GM21515 (cell line): ENCODE measurements around the gene POLDIP2.

Experiments
- ATAC-seq: cut with Tn5 transposase; IDR thresholded peaks from one replicate; pipeline ENCODE4 v1.9.1; 2021; ENCODE audit not compliant: unreplicated experiment

The POLDIP2 gene

DNA sequence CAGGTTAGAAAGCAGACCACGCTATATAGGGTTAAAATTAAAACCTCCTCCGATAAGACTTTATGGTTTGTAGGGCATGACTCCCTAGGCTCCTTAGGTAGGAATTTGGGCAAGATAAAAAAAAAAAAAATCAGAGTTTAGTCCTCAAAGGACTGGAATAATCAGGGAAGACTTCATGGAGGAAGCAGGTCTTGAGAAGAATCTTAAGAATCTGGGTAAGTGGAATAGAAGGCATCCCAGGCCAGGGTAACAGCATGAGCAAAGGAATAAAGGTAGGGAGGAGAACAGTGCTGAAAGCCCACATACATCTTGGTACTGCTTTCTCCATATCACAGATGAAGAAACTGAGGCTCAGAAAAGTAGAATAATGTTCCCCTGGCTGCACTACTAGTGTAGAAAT lies 33.2 kb upstream of the POLDIP2 start:
- ATAC-seq, result no peak

DNA sequence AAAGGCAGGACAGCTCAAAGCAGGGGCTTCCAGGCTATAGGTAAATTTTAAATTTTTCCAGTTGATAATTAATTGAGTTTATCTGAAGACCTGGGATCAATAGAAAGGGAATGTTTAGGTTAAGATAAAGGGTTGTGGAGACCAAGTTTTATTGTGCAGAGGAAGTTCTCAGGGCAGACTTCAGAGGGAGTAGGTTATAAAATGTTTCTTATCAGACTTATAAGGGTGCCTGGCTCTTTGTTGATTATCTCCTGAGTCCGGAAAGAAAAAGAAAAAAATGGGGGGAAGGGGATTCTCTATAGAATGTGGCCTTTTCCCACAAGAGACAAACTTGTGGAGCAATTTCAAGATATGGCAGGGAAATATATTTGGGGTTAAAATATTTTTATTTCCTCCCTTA lies 32.8 kb upstream of the POLDIP2 start:
- ATAC-seq, result no peak

DNA sequence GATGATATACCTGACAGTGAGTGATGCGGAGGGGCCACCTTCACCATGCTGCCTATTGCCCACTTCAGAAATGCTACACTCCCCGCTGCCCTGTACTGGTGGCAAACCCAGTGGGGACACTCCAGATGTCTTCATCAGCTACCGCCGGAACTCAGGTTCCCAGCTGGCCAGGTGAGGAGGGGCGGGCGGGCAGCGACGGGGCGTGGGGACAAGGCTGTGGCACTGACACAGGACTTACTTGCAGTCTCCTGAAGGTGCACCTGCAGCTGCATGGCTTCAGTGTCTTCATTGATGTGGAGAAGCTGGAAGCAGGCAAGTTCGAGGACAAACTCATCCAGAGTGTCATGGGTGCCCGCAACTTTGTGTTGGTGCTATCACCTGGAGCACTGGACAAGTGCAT lies 30.8 kb upstream of the POLDIP2 start:
- ATAC-seq, result no peak

- ATAC-seq, result no peak
Measured at GRCh38 chr17:28386391-28386790, 29.1 kb upstream of the POLDIP2 start.

DNA sequence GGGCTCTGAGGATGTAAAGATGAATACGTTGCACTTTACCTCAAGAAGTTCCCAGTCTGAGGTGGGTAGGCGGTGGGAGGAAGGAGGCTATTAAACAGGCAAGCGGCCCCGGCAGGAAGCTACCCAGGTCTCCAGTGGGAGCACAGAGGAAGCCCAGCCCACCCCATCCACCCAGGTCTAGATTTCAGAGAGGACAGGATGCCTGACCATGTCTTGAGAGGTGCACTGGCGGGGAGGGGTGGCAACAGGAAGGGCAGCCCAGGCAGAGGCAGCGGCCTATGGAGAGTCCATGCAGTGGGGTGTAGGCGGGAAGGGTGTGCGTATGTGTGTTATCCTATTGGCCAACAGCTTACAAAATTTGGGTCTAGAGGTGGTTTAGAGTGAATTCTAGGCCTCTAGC lies 28.1 kb upstream of the POLDIP2 start:
- no peak for ATAC-seq

DNA sequence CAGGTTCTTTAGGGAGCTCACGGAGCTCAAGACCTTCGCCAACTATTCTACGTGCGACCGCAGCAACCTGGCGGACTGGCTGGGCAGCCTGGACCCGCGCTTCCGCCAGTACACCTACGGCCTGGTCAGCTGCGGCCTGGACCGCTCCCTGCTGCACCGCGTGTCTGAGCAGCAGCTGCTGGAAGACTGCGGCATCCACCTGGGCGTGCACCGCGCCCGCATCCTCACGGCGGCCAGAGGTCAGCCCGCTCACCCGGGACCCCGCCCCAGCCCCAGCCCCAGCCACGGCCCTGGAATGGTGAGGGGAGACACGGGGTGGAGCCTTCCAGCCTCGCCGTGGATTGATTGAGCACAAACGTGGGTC lies 27.7 kb upstream of the POLDIP2 start:
- ATAC-seq, result no peak

DNA sequence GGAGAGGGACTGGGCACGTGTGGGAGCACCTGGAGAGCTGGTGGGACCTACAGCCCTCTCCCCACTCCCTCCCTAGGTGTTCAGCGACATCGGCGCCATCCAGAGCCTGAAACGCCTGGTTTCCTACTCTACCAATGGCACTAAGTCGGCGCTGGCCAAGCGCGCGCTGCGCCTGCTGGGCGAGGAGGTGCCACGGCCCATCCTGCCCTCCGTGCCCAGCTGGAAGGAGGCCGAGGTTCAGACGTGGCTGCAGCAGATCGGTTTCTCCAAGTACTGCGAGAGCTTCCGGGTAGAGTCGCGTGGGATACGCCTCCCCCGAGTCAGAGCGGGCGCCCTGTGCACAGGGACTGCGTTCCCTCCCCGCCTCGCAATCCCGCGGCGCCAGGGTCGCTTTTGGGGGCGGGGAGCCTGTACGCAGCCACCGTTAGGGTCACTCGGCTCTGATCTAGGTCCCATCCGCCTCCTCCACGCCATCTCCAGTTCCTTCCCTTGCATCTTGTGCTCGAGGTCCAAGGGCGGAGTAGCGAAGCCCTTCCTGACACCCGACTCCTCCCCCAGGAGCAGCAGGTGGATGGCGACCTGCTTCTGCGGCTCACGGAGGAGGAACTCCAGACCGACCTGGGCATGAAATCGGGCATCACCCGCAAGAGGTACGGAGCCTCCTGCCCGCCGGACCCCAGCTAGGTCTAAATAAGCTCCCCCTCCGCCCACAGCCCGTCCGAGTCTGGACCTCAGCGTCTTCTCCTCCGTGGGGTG lies 27.1 kb upstream of the POLDIP2 start:
- ATAC-seq, result no peak

DNA sequence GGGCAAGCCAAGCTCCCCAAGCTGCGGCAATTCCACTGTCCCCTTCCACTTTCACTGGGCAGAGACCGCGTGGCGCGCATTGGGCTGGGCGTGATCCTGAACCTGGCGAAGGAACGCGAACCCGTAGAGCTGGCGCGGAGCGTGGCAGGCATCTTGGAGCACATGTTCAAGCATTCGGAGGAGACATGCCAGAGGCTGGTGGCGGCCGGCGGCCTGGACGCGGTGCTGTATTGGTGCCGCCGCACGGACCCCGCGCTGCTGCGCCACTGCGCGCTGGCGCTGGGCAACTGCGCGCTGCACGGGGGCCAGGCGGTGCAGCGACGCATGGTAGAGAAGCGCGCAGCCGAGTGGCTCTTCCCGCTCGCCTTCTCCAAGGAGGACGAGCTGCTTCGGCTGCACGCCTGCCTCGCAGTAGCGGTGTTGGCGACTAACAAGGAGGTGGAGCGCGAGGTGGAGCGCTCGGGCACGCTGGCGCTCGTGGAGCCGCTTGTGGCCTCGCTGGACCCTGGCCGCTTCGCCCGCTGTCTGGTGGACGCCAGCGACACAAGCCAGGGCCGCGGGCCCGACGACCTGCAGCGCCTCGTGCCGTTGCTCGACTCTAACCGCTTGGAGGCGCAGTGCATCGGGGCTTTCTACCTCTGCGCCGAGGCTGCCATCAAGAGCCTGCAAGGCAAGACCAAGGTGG lies 24.0 kb upstream of the POLDIP2 start:
- ATAC-seq, result no peak

DNA sequence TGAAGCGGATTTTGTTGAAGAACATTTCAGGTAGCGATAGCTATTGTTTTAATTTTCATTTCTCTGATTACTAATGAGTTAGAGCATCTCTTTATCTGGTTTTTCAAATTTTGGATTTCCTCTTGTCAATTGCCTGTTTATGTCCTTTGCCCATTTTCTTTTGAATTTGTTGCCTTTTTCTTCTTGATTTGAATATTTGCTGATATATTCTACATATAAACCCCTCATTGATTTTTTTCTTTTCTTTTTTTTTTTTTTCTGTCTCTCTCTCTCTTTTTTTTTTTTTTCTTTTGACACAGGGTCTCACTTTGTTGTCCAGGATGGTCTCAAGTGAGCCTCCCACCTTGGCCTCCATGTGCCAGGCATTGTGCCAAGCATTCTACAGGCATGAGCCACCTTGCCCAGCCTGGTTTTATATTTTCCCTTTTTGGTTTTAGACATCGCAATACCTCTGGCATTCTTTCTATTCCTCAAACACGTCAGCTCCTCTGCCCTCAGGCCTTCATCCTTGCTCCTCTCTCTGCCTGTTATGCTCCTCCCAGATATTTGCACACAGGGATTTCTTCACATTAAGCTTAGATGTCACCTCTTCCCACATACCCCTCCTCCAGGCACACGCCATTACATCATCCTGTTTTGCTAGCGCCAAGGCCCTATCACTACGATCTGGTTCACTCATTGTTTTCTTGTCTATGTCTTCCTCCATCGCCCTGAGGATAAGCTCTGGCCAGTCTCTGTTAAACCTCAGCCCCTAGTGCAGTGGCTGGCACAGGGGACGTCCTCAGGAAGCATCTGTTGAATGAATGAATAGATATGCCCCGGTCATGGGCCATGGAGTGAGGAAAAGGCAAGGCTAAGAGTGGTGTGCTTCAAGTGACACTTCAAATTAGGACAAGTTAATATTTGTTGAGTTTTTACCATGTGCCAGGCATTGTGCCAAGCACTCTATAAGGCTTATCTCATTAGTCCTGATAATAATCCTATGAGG lies 22.8 kb upstream of the POLDIP2 start:
- no peak for ATAC-seq

DNA sequence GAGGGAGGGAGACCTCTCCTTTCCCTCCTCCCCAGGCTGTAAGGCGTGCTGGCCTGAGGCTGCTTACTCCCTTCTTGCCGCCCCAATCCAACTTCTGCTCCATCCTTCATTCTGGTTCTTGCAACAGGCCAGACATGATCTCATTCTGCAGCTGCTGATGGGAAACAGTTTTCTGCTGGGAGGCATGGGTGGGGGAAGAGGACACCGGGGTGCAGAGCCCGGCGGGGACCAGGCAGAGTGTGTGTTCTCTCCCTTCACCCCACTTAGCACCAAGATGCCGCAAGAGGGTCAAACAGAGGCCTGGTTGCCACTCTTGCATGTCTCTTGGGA lies 15.6 kb upstream of the POLDIP2 start:
- no peak for ATAC-seq

- no peak for ATAC-seq
Measured at GRCh38 chr17:28372203-28372944, 15.0 kb upstream of the POLDIP2 start.

GRCh38 chr17:28371245-28372202 lies 14.2 kb upstream of the POLDIP2 start, which contains the start of gene SARM1:
Gene SARM1 (plus strand): TSS chr17:28371694. CDS start chr17:28372033, 339 bp downstream.
- no peak for ATAC-seq

- no peak for ATAC-seq
Measured at GRCh38 chr17:28370744-28371103, 13.4 kb upstream of the POLDIP2 start.

DNA sequence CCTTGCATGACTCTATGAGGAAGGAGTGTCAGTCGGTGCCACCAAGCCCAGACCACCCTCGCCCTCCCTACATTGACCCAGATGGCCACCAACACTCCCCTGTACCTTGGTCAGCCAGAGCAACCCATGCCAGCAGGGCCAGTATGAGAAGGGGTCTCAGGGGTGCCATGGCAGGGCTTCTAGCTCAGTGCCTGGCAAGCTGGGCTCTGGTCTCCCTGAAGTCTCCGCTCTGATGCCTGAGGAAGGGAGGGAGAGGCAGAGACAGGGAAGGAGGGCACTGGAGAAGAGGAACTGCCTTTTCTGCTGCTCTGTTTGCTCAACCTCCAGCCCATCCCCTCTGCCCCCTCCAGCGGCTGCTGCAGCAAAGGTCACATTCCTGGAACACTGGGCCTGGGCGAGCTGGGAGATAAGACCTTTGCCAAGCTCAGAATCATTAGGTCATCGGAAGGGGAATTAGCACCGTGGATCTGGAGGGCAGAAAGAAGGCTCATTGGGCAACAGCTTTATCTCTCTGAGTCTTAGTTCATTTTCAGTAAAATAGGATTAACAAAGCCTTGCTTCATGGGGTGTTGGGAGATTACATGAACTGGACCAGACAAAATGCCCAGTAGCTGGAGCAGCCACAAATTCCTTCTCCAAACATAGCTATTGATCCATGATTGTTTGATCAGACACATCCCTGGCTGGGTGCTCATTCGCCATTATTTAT lies 12.9 kb upstream of the POLDIP2 start, which contains the start of gene VTN:
Gene VTN (minus strand): TSS at position 273 of the 709 bp plus-strand sequence. CDS start 104 bp downstream, at position 169.
- ATAC-seq, result no peak

DNA sequence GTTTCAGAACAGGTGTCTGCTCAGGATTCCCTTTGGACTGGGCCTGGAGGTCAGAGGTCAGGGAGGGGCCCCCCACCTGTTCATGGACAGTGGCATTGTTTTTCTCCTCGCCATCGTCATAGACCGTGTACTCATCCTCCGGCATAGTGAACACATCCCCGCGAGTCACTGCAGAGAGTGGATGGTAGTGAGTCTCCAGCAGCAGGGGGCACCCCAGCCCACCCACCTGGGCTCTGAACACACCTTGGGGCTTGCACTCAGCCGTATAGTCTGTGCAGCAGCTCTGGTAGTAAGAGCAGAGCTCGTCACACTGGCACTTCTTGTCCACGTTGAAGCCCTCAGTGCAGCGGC lies 12.3 kb upstream of the POLDIP2 start:
- no peak for ATAC-seq

DNA sequence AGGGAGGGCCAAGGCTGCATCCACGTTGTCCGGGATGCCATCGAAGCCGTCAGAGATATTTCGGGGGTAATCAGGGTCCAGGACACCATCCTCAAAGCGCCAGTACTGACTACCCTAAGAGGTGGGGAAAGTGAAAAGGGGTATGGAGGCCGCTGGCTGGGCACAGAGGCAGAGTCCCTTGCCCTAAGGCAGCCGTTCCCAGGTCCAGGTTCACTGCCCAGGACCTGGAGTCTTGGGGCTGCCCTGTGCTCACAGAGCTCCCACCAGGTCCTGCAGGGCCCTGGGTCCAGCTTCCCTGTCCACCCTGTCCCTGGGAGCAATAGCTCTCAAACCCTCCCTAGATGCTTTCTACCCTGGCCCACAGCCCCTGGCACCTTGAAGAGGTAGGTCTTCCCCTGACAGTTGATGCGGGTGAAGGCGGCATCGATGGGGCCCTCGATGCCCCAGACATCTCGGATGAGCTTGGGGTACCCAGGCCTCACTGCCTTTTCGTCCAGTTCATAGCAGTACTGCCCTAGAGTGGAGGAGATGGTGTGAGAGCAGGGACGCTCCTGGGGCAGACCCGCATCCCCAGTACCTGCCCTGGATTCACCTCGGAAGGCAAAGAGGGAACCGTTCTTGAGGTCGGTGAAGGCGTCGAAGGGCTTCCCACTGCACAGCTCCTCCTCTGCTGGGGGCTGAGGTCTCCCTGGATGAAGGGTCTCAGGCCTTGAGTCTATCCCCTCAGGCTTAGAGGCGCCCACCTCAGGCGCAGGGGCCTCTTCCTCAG lies 11.8 kb upstream of the POLDIP2 start:
- no peak for ATAC-seq

DNA sequence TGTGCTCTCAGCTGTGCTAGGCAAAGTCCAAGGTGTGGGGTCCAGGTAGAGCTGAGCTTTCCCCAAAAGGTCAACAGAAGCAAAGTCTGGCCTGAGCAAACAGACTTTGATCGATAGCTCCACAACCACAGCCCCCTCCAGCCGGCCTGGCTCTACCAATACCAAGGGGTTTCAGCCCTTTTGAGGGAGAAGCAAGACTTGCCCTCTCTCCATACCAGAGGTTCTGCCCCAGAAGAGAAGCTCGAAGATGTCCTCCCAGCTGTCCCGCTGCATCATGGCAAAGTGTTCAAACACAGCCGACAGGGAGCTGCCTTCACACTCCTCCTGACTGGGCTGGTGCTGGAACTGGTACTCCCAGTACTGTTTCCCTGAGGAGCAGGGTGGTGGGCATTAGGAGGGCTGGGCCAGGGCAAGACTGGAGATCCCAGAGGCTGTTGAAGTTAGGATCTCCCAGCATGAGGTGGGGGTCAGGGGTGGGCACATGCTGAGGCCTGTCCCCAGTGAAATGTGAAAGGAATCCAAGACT lies 11.0 kb upstream of the POLDIP2 start:
- no peak for ATAC-seq

GRCh38 chr17:28367641-28368305 lies 10.4 kb upstream of the POLDIP2 start:
- no peak for ATAC-seq
